ENCODE results near the gene SH3BP5L. TPM values are rescaled to one million over a fixed set of nuclear protein-coding genes. Genes with fewer than 3 reads are reported as not detected.

Gene SH3BP5L
- polyA plus RNA-seq, 4 donors: 22.8 to 34.8 (median 30.0) TPM

DNA sequence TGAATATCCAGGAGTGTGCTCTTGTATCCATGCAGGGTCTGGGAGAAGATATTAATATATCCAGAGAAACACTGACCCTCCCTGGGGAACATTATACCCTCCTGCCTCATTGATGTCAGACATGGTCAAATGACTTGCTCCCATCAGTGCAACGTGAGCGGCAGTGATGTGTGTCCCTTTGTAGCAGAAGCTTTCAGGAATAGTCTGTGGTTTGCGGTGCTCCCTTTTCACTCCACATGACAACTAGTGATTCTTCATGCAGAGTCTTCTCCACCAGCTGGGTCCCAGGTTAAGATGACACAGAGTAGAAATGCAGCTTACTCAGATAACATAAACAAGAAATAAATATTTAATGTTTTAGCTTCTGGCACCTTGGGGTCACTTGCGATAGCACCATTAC lies 38.3 kb downstream of the SH3BP5L start:
- DNase-seq (ENCODE audit: low read depth in 4 of 4, low spot score in 2 of 4): no peak

GRCh38 chr1:248786156-248786555 lies 39.6 kb downstream of the SH3BP5L start:
- DNase-seq (ENCODE audit: low read depth in 4 of 4, low spot score in 2 of 4): no peak

GRCh38 chr1:248783367-248783766 lies 42.3 kb downstream of the SH3BP5L start:
- DNase-seq (ENCODE audit: low read depth in 4 of 4, low spot score in 2 of 4): no peak

GRCh38 chr1:248782416-248783141 lies 43.1 kb downstream of the SH3BP5L start:
- DNase-seq (ENCODE audit: low read depth in 4 of 4, low spot score in 2 of 4): no peak

DNA sequence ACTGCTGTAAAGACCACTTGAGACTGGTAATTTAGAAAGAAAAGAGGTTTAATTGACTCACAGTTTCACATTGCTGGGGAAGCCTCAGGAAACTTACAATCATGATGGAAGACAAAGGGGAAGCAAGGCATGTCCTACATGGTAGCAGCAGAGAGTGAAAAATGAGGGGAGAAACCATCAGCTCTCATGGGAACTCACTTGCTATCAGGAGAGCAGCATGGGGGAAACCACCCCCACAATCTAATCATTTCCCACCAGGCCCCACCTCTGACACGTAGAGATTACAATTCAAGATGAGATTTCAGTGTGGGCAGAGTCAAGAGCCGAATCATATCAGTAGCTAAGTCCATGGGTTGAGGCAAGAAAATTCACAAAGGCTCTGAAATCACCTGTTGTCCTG lies 46.4 kb downstream of the SH3BP5L start:
- DNase-seq (ENCODE audit: low read depth in 4 of 4, low spot score in 2 of 4): no peak

DNA sequence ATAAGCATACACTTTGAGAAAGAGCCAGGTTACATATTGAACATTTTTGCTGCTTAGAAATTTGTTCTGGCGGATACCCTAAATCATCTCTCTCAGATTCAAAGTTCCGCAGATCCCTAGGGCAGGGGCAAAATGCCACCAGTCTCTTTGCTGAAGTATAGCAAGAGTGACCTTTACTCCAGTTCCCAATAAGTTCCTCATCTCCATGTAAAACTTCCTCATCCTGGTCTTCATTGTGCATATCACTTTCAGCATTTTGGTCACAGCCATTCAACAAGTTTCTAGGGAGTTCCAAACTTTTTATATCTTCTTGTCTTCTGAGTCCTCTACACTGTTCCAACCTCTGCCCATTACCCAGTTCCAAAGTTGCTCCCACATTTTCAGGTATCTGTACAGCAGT lies 46.8 kb downstream of the SH3BP5L start:
- DNase-seq (ENCODE audit: low read depth in 4 of 4, low spot score in 2 of 4): no peak

DNA sequence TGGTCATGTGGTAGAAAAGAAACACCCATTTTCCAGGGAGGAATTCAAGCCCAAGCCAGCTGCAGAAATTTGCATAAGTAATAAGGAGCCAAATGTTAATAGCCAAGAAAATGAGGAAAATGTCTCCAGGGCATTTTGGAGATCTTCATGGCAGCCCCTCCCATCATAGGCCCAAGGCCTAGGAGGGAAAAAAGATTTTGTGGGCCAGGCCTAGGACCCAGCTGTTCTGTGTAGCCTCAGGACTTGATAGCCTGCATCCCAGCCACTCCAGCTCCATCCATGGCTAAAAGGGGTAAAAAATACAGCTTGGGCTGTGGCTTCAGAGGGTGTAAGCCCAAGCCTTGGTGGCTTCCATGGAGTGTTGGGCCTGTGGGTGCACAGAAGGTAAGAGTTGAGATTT lies 48.7 kb downstream of the SH3BP5L start:
- DNase-seq (ENCODE audit: low read depth in 4 of 4, low spot score in 2 of 4): no peak

- DNase-seq (ENCODE audit: low read depth in 4 of 4, low spot score in 2 of 4): no peak
Observed at GRCh38 chr1:248775441-248775840, 50.3 kb downstream of the SH3BP5L start.

Other genes starting within 250 kb of the SH3BP5L start
- gene OR2T10, start 228.2 kb downstream of the SH3BP5L start, polyA plus RNA-seq (ENCODE audit: insufficient read length in 4 of 4): under 1 TPM; 0.08 to 0.28 (median 0.11) TPM
- gene OR2T11, start 190.8 kb downstream of the SH3BP5L start, polyA plus RNA-seq (ENCODE audit: insufficient read length in 4 of 4): under 1 TPM in 1 of 4 donors, not detected in 3; 0.03 TPM
- not detected for gene OR2T35, start 180.6 kb downstream of the SH3BP5L start, polyA plus RNA-seq (ENCODE audit: insufficient read length in 4 of 4)
- gene OR2T27, start 170.4 kb downstream of the SH3BP5L start, polyA plus RNA-seq (ENCODE audit: insufficient read length in 4 of 4): not detected
- under 1 TPM in 1 of 4 donors, not detected in 3; 0.19 TPM for gene OR14I1, start 123.1 kb downstream of the SH3BP5L start, polyA plus RNA-seq (ENCODE audit: insufficient read length in 4 of 4)
- under 1 TPM in 1 of 4 donors, not detected in 3; 0.09 TPM for gene LYPD8, start 70.2 kb downstream of the SH3BP5L start, polyA plus RNA-seq (ENCODE audit: insufficient read length in 4 of 4)
- gene ZNF672, start 12.3 kb upstream of the SH3BP5L start, polyA plus RNA-seq (ENCODE audit: insufficient read length in 4 of 4): 10 to 100 TPM; 20.1 to 30.0 (median 25.6) TPM
- gene ZNF692, start 33.2 kb upstream of the SH3BP5L start, polyA plus RNA-seq (ENCODE audit: insufficient read length in 4 of 4): 10 to 100 TPM; 26.6 to 65.8 (median 50.1) TPM
- gene PGBD2, start 80.3 kb upstream of the SH3BP5L start, polyA plus RNA-seq (ENCODE audit: insufficient read length in 4 of 4): 10 to 100 TPM; 10.1 to 15.0 (median 12.4) TPM

Data from left renal cortex interstitium (tissue), 4 donors.